ENCODE data around the gene MED13. TPM values are rescaled to one million over a fixed set of nuclear protein-coding genes. Genes with fewer than 3 reads are reported as not detected.

The MED13 gene
- total RNA-seq, 2 experiments from 2014 or later: 85.3 to 85.9 TPM

Other genes starting within 250 kb of the MED13 start
- gene BRIP1, start 201.8 kb downstream of the MED13 start, total RNA-seq: 1 to 10 TPM in 1 of 2 experiments, under 1 TPM in 1; 0.57 to 1.5 TPM
- 1 to 10 TPM; 9.4 to 9.6 TPM for gene INTS2, start 137.3 kb downstream of the MED13 start, total RNA-seq

Measured in CD8-positive, alpha-beta T cell (primary cell).